Nucleus accumbens (tissue), 56 donors: Measurements from ENCODE around the gene DCLK1.
A peak's percentile ranks its signal among the peaks of the same experiment; 100 is the strongest.

Experiments used
- DNase-seq, 56 donors: peaks; one replicate each; lab custom pipeline; 2025; lab: John Stamatoyannopoulos, UW

The DCLK1 gene

DNA sequence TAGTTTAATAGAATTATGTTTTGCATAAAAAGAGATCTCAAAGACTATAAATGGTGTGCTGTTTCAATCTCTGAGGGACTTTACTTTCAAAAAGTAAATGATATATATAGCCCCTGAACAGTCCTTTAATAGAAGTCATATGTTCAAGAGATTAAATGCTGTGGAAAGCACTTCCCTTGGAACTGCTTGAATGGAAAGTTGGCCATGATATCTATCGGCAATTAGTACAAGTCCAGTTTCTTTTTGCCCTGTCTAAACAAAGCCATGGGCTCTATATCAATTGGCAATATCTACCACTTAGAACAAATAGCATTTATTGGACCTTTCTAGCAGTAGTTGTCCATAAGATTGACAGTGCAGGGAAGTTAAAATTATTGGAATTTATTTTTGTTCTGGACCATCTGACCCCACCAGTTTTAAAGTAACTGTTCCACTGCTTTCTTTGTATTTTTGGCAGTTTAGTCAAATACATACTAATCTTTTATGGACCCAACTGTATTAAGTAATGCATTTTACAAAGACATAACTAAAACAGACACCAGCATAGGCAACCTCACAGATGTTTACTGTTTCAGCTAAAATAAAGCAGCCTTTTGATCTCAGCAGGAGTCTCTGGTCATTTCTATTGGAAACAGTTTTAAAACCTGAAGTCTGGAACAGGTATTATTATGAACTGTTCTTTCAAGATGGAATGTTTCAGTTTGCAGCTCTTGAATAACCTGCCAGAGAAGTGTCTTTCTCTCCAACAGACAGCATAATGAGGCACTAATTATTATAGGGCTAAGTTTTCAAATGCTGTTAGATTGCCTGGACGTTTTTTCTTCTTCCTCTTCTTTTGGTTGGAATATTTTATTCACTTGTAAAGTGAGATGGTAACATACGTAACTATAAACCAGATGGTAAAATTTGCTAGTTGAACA lies 282.6 kb downstream of the DCLK1 start:
- DNase-seq: no peak

- no peak for DNase-seq
Observed at GRCh38 chr13:35843272-35843671, 287.9 kb downstream of the DCLK1 start.

- DNase-seq: peak in 29 of 56 donors; percentile 4 to 73 (median 29)
Observed at GRCh38 chr13:35841060-35841521, 290.1 kb downstream of the DCLK1 start.

DNA sequence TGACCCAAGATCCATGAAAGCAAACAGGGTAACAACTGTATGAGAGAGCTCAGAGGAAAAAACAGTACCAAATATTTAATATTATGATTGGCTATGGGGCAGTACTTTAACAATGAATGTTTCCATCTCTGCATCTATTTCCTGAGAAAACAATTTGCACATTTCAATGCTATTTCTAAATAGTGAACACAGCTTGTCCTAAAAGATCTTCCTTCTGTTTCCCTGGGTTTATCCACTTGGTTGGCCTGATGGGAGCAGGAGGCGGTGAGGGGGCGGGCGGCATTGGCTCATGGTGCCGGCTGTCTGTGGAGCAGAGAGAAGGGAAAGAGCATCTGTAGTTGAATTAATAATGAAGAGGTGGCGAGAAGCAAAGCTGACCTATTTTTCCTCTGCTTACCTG lies 291.4 kb downstream of the DCLK1 start:
- peak in 3 of 56 donors; percentile 10 to 17 (median 12) for DNase-seq

DNA sequence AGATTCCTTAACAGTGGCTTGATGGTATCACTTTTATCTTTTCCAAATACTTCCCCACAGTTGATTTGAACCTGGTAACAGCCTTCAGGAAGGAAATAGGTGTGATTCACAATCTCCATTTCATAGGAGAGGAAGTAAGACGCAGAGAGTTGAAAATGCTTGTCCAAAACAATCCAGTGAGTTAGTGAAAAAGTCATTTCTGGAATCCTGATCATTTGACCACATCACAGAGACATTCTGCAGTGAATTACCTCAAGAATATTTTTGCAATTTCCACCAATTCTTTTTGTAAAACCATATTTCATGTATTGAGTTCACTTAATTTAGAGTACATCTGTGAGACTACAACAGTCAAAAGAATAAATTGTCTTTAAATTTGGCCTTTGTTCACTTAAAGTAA lies 292.8 kb downstream of the DCLK1 start:
- DNase-seq: no peak

GRCh38 chr13:35836446-35836845 lies 294.7 kb downstream of the DCLK1 start:
- no peak for DNase-seq

DNA sequence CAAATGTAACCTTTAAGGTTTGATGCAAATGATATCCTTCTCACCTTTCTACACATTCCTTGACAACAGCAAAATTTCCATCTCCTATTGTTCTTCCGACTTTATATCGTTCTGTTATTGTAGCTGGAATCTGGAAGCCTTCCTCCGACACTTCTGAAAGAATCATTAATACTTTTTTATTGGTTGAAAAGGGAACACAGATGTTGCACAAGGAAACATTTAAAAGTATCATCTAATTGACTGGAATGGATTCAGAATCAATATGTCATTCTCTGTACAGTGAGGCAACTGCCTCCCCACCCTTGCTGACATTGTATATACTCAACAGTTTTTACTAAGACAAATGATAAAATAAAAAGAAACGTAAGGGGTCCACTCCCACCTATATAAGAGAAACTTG lies 295.2 kb downstream of the DCLK1 start:
- DNase-seq: no peak

DNA sequence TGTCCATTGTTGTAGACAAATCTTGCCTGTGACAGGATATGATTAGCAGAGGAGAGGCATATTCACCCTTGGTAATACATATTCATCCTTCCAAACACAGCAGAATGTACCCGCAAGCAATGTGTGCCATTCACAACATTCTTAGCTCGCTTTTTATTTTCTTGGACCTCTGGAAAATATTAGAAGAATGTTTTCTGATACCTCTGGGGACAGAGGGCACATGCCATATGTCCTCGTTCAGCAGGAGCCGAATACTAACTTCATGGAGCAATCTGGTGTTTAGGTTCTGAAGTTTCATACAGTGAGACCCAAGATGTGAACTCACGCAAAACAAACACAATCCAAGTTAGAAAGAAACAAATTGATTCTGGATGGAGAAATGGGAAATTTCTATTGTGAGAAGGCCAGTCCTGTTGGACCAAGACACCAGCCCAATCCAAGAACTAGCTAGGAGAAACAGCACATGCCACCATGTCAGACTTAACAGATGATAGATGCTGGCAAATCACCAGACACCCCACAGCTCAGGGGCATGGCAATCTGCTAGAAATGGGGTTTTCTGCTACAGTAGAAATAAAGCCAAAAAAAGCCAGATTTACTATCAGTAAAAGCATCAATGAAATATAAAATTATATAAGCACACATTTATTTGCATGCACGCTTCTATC lies 297.4 kb downstream of the DCLK1 start:
- DNase-seq: no peak

GRCh38 chr13:35833031-35833430 lies 298.2 kb downstream of the DCLK1 start:
- DNase-seq: no peak

GRCh38 chr13:35832551-35832950 lies 298.6 kb downstream of the DCLK1 start:
- DNase-seq: no peak

DNA sequence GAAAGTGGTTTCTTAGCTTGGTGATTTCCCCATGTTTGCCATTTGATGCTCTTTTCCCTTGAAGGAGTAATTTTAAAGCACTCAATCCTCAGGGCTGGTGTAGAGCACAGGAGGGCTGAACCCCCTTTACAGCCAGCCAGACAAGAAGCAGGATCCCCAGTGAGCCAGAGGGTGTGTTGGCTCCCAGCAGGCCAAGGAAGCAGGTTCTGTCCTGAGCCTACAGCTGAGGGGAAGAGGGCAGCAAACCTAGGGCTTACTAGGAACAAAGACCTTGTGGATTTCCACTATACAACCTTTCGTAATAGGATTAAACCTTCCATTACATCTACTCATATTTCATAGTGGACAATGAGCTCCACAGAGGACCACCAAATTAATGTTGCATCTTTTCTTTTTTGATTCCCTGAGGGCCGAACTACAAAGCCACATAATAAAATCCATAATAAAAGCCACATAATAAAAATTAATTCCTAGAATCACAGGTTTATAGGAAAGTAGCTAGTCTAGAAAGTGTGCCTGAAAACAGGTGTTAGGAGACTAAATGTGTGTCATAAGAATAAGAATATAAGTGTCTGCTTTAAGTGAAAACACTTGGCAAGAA lies 300.2 kb downstream of the DCLK1 start:
- no peak for DNase-seq

- DNase-seq: no peak
Observed at GRCh38 chr13:35826626-35827254, 304.4 kb downstream of the DCLK1 start.

DNA sequence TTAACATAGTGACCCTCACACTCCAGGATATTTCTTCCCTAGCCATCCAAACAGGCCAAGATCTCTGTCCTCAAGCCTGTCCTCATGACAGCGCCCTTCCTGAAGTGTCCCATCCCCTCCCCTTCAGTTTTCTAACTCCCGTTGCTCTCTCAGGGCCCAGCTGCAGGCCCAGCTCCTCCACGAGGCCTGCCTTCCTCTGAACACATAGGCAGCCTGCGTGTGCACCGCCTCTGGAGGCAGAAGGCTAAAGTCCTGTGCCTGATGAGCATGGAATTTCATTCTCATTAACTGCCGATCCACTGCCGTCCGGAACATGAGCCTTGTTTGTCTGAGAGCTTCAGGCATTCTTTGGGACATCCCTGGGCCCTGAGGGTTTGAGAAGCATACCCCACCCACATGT lies 306.4 kb downstream of the DCLK1 start:
- DNase-seq: no peak

- no peak for DNase-seq
Observed at GRCh38 chr13:35824395-35824794, 306.8 kb downstream of the DCLK1 start.

- no peak for DNase-seq
Observed at GRCh38 chr13:35822666-35823065, 308.5 kb downstream of the DCLK1 start.

DNA sequence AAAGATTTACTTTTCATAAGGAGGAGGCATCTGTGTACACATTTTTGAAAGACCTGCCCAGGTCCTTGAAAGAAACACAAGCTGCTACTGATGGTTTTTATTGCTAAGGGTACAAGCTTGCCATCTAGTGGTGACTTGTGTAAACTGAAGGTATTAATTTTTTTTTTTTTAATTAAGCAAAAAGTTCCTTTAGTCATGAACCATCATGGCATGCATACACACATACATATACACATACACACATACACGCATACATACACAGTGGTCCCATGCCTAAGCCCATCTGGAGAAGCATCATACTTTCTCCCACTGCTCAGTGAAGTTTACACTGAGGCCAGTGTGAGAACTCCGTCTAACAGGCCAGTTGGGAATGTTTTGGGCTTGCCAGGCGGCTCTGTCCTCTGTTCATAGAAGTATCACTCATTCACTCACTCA lies 312.5 kb downstream of the DCLK1 start:
- DNase-seq: no peak

GRCh38 chr13:35817642-35818607 lies 313.3 kb downstream of the DCLK1 start:
- DNase-seq: no peak

GRCh38 chr13:35814605-35815011 lies 316.6 kb downstream of the DCLK1 start:
- DNase-seq: no peak

GRCh38 chr13:35812736-35813135 lies 318.4 kb downstream of the DCLK1 start:
- DNase-seq: no peak

DNA sequence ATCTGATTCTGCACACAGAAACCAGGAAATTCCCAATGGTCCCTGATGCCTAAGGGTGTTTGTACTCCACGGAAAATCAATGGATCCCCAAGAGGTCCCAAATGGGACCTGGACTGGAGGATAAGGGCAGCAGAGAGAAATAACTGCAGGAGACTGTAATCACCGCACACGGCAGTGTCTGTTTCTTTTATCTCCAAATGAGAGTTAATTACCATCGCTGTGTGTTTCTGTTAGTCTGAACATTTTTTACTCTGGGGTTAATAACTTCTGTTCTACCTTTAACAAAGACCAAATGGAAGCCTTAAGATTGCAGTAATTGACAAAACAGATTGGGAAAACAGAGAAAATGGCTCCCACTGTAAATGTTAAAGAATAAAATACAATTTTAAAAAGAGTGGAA lies 320.9 kb downstream of the DCLK1 start:
- DNase-seq: no peak
